ENCODE measurements around the gene SWSAP1. TPM values are rescaled to one million over a fixed set of nuclear protein-coding genes. Genes with fewer than 3 reads are reported as not detected.
A peak's percentile ranks its signal among the peaks of the same experiment; 100 is the strongest.

The SWSAP1 gene
- polyA plus RNA-seq, 1 donor = 2.8 TPM

- H3K27me3 ChIP-seq (ENCODE audit: control insufficient read depth, insufficient read depth, low read length) = peaks cover 38% of the 10 kb centered on the region
- H3K36me3 ChIP-seq (ENCODE audit: control insufficient read depth, insufficient read depth, low read length) = no peaks in the 10 kb centered on the region
- H3K9me3 ChIP-seq (ENCODE audit: control insufficient read depth, low read depth, low read length) = peaks cover 7% of the 10 kb centered on the region
- peaks cover 7% of the 10 kb centered on the region for H3K4me1 ChIP-seq (ENCODE audit: control insufficient read depth, insufficient read depth, low read length)
- no peak for DNase-seq
- H3K4me3 ChIP-seq (ENCODE audit: low read length) = no peak overlapping the region
- WGBS (ENCODE audit: insufficient coverage, low lambda C conversion rate) = 100% methylated on average over 1 of the region's 2 CpGs
- H3K27ac ChIP-seq (ENCODE audit: low read length) = no peak overlapping the region
These were observed 40.1 kb downstream of the SWSAP1 start for GRCh38 chr19:11414544-11414943.

DNA sequence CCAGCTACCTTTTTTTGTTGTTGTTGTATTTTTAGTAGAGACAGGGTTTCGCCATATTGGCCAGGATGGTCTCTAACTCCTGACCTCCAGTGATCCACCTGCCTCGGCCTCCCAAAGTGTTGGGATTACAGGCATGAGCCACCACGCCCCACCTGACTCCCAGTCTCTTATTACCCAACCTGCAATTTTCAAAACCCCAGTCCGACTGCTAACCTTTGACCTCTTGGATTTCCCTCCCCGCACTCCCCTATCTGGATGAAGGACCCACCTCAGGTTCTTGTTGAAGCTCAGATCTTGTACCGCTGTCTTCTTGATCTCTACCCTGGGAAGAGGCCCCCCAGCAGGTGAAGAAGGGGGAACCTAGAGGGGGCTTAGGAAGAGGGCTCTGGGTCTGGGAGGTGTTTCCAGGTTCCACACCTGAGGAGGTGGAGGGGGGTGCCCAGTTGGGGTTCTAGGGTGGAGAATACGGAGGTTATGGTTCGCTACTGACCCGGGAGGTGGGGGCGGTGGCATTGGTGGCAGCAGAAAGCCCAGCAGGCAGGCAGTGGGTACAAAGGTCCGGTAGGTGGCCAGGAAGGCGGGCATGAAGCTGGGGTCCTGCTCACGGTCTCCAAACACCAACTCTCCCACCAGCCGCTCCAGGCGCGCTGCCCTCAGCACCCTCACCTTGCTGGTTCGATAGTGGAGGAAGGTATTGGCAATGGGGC, 42.0 kb downstream of the SWSAP1 start:
- peaks cover 57% of the 10 kb centered on the region for H3K27me3 ChIP-seq (ENCODE audit: control insufficient read depth, insufficient read depth, low read length)
- no peaks in the 10 kb centered on the region for H3K36me3 ChIP-seq (ENCODE audit: control insufficient read depth, insufficient read depth, low read length)
- no CpG with 5 or more reads among the region's 17 CpGs for WGBS (ENCODE audit: insufficient coverage, low lambda C conversion rate)
- H3K9me3 ChIP-seq (ENCODE audit: control insufficient read depth, low read depth, low read length) = peaks cover 9% of the 10 kb centered on the region
- no peak overlapping the region for H3K27ac ChIP-seq (ENCODE audit: low read length)
- H3K4me1 ChIP-seq (ENCODE audit: control insufficient read depth, insufficient read depth, low read length) = peaks cover 21% of the 10 kb centered on the region
- H3K4me3 ChIP-seq (ENCODE audit: low read length) = no peak overlapping the region
- DNase-seq = no peak

DNA sequence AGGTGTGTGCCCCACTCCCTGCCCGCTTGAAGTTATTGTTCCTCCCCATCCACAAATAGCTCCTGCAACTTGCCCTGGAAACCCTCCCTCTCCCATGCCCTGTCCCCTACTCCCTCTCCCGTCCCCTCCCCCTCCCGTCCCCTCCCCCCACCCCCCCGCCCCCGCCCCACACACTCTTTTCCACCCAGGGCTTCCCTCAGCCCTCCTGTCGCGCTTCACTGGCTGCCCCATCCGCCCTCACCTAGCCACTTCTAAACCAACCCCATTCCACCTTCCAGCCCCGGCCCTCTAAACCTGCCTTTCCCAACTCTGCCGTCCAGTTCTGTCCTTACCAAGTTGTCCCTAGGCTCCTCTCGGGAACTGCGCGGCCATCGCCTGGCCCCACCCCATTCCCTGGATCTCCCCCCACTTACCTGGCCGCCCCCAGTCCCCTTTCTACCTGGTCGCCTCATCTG, 43.7 kb downstream of the SWSAP1 start:
- WGBS (ENCODE audit: insufficient coverage, low lambda C conversion rate) = 0% methylated on average over 2 of the region's 16 CpGs
- Histone ChIP-seq H3K27me3 (ENCODE audit: control insufficient read depth, insufficient read depth, low read length) (peaks cover 74% of the 10 kb centered on the region), H3K9me3 (ENCODE audit: control insufficient read depth, low read depth, low read length) (peaks cover 17% of the 10 kb centered on the region), H3K36me3 (ENCODE audit: control insufficient read depth, insufficient read depth, low read length) (no peaks in the 10 kb centered on the region), H3K4me3 (ENCODE audit: low read length) (no peak overlapping the region), H3K4me1 (ENCODE audit: control insufficient read depth, insufficient read depth, low read length) (peaks cover 34% of the 10 kb centered on the region), H3K27ac (ENCODE audit: low read length) (no peak overlapping the region)
- no peak for DNase-seq

DNA sequence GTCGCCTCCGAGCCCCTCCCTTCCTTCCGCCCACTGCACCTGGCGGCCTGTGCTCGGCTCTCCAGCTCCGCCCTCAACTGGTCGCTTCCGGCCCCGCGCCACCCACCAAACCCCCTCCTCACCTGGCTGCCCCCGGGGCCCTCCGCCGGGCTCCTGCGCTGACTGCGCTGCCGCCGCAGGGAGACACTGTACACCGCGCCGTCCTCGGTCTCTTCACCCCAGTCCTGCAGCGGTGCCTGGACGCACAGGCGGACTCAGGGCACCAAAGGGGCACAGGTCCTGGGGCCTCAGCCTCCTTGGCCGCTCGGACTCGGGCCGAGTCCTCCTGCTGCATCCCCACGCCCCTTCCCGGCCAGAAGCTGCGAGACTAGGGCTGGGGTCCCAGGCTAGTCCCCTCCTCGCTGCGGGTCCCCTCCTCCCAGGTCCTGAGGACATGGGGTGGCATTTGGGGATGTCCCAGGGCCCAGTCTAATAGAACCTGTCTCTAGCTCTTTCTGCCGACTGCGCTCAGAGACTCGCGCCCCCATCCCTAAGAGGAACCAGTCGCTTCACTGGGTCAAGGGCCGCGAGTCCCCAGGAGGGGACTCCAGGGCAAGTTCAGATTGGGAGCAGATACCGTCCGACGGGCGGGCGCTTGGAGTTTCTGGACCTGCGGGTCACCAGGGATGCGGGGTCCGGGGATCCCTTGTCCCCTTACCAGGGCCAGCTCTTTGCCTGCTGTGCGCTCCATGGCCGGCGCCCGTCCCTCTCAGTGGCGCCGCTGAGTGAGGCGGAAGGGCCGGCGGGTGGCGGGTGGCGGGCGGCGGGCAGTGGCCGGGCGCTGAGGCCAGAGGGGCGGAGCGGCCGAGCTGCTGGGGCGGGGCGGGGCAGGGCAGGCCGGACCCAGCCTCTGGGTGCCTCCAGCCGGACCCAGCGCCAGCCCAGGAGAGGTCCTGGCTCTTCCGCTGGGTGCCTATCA, 44.4 kb downstream of the SWSAP1 start, which contains the start of gene RGL3:
TSS of gene RGL3 (minus strand) at position 766 of the 958 bp plus-strand sequence. CDS start at position 730, 36 bp downstream.
- WGBS (ENCODE audit: insufficient coverage, low lambda C conversion rate) = no CpG with 5 or more reads among the region's 72 CpGs
- no peaks in the 10 kb centered on the region for H3K36me3 ChIP-seq (ENCODE audit: control insufficient read depth, insufficient read depth, low read length)
- DNase-seq = peak in 1 of 2 donors; percentile 38
- peaks cover 17% of the 10 kb centered on the region for H3K9me3 ChIP-seq (ENCODE audit: control insufficient read depth, low read depth, low read length)
- peaks cover 34% of the 10 kb centered on the region for H3K4me1 ChIP-seq (ENCODE audit: control insufficient read depth, insufficient read depth, low read length)
- H3K27ac ChIP-seq (ENCODE audit: low read length) = no peak within 1 kb of the TSS
- H3K27me3 ChIP-seq (ENCODE audit: control insufficient read depth, insufficient read depth, low read length) = peaks cover 81% of the 10 kb centered on the region
- peak within 1 kb of the TSS; percentile 28 for H3K4me3 ChIP-seq (ENCODE audit: low read length)

- Histone ChIP-seq H3K4me3 (ENCODE audit: low read length) (peak overlapping the region; percentile 6), H3K9me3 (ENCODE audit: control insufficient read depth, low read depth, low read length) (peaks cover 17% of the 10 kb centered on the region), H3K27ac (ENCODE audit: low read length) (no peak overlapping the region), H3K4me1 (ENCODE audit: control insufficient read depth, insufficient read depth, low read length) (peaks cover 34% of the 10 kb centered on the region), H3K27me3 (ENCODE audit: control insufficient read depth, insufficient read depth, low read length) (peaks cover 85% of the 10 kb centered on the region), H3K36me3 (ENCODE audit: control insufficient read depth, insufficient read depth, low read length) (no peaks in the 10 kb centered on the region)
- DNase-seq = no peak
- no CpG with 5 or more reads among the region's 46 CpGs for WGBS (ENCODE audit: insufficient coverage, low lambda C conversion rate)
These were observed 46.2 kb downstream of the SWSAP1 start for GRCh38 chr19:11420429-11421370.

GRCh38 chr19:11421371-11422098, 47.1 kb downstream of the SWSAP1 start:
- Histone ChIP-seq H3K27ac (ENCODE audit: low read length) (no peak overlapping the region), H3K9me3 (ENCODE audit: control insufficient read depth, low read depth, low read length) (peaks cover 22% of the 10 kb centered on the region), H3K4me3 (ENCODE audit: low read length) (no peak overlapping the region), H3K36me3 (ENCODE audit: control insufficient read depth, insufficient read depth, low read length) (no peaks in the 10 kb centered on the region), H3K27me3 (ENCODE audit: control insufficient read depth, insufficient read depth, low read length) (peaks cover 78% of the 10 kb centered on the region), H3K4me1 (ENCODE audit: control insufficient read depth, insufficient read depth, low read length) (peaks cover 34% of the 10 kb centered on the region)
- no CpG with 5 or more reads among the region's 36 CpGs for WGBS (ENCODE audit: insufficient coverage, low lambda C conversion rate)
- DNase-seq = no peak

GRCh38 chr19:11422163-11423065, 47.9 kb downstream of the SWSAP1 start:
- peak in 1 of 2 donors; percentile 61 for DNase-seq
- no peak overlapping the region for H3K27ac ChIP-seq (ENCODE audit: low read length)
- H3K27me3 ChIP-seq (ENCODE audit: control insufficient read depth, insufficient read depth, low read length) = peaks cover 69% of the 10 kb centered on the region
- peak overlapping the region; percentile 6 for H3K4me3 ChIP-seq (ENCODE audit: low read length)
- WGBS (ENCODE audit: insufficient coverage, low lambda C conversion rate) = no CpG with 5 or more reads among the region's 56 CpGs
- H3K36me3 ChIP-seq (ENCODE audit: control insufficient read depth, insufficient read depth, low read length) = no peaks in the 10 kb centered on the region
- H3K9me3 ChIP-seq (ENCODE audit: control insufficient read depth, low read depth, low read length) = peaks cover 22% of the 10 kb centered on the region
- H3K4me1 ChIP-seq (ENCODE audit: control insufficient read depth, insufficient read depth, low read length) = peaks cover 34% of the 10 kb centered on the region

GRCh38 chr19:11423164-11423790, 48.8 kb downstream of the SWSAP1 start:
- H3K4me3 ChIP-seq (ENCODE audit: low read length) = no peak overlapping the region
- peaks cover 22% of the 10 kb centered on the region for H3K9me3 ChIP-seq (ENCODE audit: control insufficient read depth, low read depth, low read length)
- 67% methylated on average over 2 of the region's 27 CpGs for WGBS (ENCODE audit: insufficient coverage, low lambda C conversion rate)
- peaks cover 60% of the 10 kb centered on the region for H3K27me3 ChIP-seq (ENCODE audit: control insufficient read depth, insufficient read depth, low read length)
- DNase-seq = no peak
- peaks cover 32% of the 10 kb centered on the region for H3K4me1 ChIP-seq (ENCODE audit: control insufficient read depth, insufficient read depth, low read length)
- H3K36me3 ChIP-seq (ENCODE audit: control insufficient read depth, insufficient read depth, low read length) = no peaks in the 10 kb centered on the region
- H3K27ac ChIP-seq (ENCODE audit: low read length) = no peak overlapping the region

Measured in large intestine (tissue), 3 donors.